ENCODE data around the gene KLF13. TPM values are rescaled to one million over a fixed set of nuclear protein-coding genes. Genes with fewer than 3 reads are reported as not detected.

KLF13 gene
- total RNA-seq, 2 experiments from 2014 or later: 112 to 120 TPM

GRCh38 chr15:31327669-31328427 lies 1.2 kb downstream of the KLF13 start:
- ChIA-PET CTCF (interaction anchor here (1.1 to 3.1 kb wide), 2 partner anchors 160 to 162 kb away, joined by 6 to 12 read pairs; no protein-coding TSS in a partner anchor), POLR2A (interaction anchor here (0.6 to 5.6 kb wide), 5 partner anchors 14 to 155 kb away, joined by 4 to 50 read pairs (median 4); no protein-coding TSS in a partner anchor)

GRCh38 chr15:31328428-31328968 lies 1.9 kb downstream of the KLF13 start:
- ChIA-PET CTCF (interaction anchor here (0.8 to 1.1 kb wide), 3 partner anchors 14 to 160 kb away, joined by 3 to 6 read pairs (median 4); no protein-coding TSS in a partner anchor), POLR2A (interaction anchor here (0.6 to 5.6 kb wide), 8 partner anchors 13 to 154 kb away, joined by 3 to 50 read pairs (median 4); no protein-coding TSS in a partner anchor)

- ChIA-PET POLR2A (interaction anchor here (0.6 to 5.6 kb wide), 9 partner anchors 12 to 154 kb away, joined by 3 to 50 read pairs (median 4); no protein-coding TSS in a partner anchor), CTCF (interaction anchor here (0.6 to 1.3 kb wide), 5 partner anchors 13 to 159 kb away, joined by 3 to 6 read pairs (median 4); no protein-coding TSS in a partner anchor)
Observed at GRCh38 chr15:31328969-31329639, 2.5 kb downstream of the KLF13 start.

GRCh38 chr15:31329640-31330010 lies 3.0 kb downstream of the KLF13 start:
- ChIA-PET CTCF (interaction anchor here (0.6 to 1.3 kb wide), 3 partner anchors 16 to 111 kb away, joined by 3 to 4 read pairs (median 3); no protein-coding TSS in a partner anchor), POLR2A (interaction anchor here (1.2 to 5.6 kb wide), 2 partner anchors 21 to 107 kb away, joined by 3 to 50 read pairs; no protein-coding TSS in a partner anchor)

- POLR2A ChIA-PET: interaction anchor here (1.2 to 5.6 kb wide), 2 partner anchors 20 to 106 kb away, joined by 3 to 50 read pairs; no protein-coding TSS in a partner anchor
- CTCF ChIA-PET: interaction anchor here (0.7 to 1.3 kb wide), 2 partner anchors 16 to 107 kb away, joined by 3 to 4 read pairs; no protein-coding TSS in a partner anchor
Observed at GRCh38 chr15:31330111-31330785, 3.6 kb downstream of the KLF13 start.

GRCh38 chr15:31330836-31331235 lies 4.2 kb downstream of the KLF13 start:
- ChIA-PET CTCF (interaction anchor here (1.3 kb wide), 1 partner anchor 15 kb away, joined by 4 read pairs; no protein-coding TSS in a partner anchor), POLR2A (no interaction called here)

GRCh38 chr15:31331389-31331788 lies 4.8 kb downstream of the KLF13 start:
- CTCF ChIA-PET: no interaction called here
- POLR2A ChIA-PET: no interaction called here

- ChIA-PET CTCF (interaction anchor here (1.0 to 1.2 kb wide), 2 partner anchors 28 to 156 kb away, joined by 3 read pairs; no protein-coding TSS in a partner anchor), POLR2A (interaction anchor here (0.8 to 1.2 kb wide), 2 partner anchors 8 to 103 kb away, joined by 3 read pairs; no protein-coding TSS in a partner anchor)
Observed at GRCh38 chr15:31332020-31332680, 5.5 kb downstream of the KLF13 start.

GRCh38 chr15:31332681-31333071 lies 6.0 kb downstream of the KLF13 start:
- CTCF ChIA-PET: interaction anchor here (1.0 to 1.5 kb wide), 3 partner anchors 27 to 156 kb away, joined by 3 read pairs; no protein-coding TSS in a partner anchor
- POLR2A ChIA-PET: interaction anchor here (1.2 kb wide), 1 partner anchor 103 kb away, joined by 3 read pairs; no protein-coding TSS in a partner anchor

GRCh38 chr15:31333119-31333518 lies 6.5 kb downstream of the KLF13 start:
- CTCF ChIA-PET: interaction anchor here (1.0 to 1.5 kb wide), 3 partner anchors 27 to 155 kb away, joined by 3 read pairs; no protein-coding TSS in a partner anchor

GRCh38 chr15:31333820-31334219 lies 7.2 kb downstream of the KLF13 start:
- ChIA-PET CTCF (interaction anchor here (1.5 kb wide), 1 partner anchor 119 kb away, joined by 3 read pairs; no protein-coding TSS in a partner anchor), POLR2A (no interaction called here)

More at GRCh38 chr15:31333119-31333518, 6.5 kb downstream of the KLF13 start:
- POLR2A ChIA-PET: interaction anchor here (0.6 to 1.2 kb wide), 2 partner anchors 31 to 102 kb away, joined by 3 to 4 read pairs; no protein-coding TSS in a partner anchor

- CTCF ChIA-PET: interaction anchor here (0.6 to 1.6 kb wide), 3 partner anchors 11 to 46 kb away, joined by 3 read pairs; no protein-coding TSS in a partner anchor
- POLR2A ChIA-PET: no interaction called here
Observed at GRCh38 chr15:31335989-31336592, 9.5 kb downstream of the KLF13 start.

- CTCF ChIA-PET: interaction anchor here (0.6 kb wide), 1 partner anchor 46 kb away, joined by 3 read pairs; no protein-coding TSS in a partner anchor
- POLR2A ChIA-PET: no interaction called here
Observed at GRCh38 chr15:31336593-31337295, 10.1 kb downstream of the KLF13 start.

GRCh38 chr15:31337352-31338031 lies 10.9 kb downstream of the KLF13 start:
- ChIA-PET POLR2A (no interaction called here), CTCF (no interaction called here)

- ChIA-PET CTCF (no interaction called here), POLR2A (interaction anchor here (0.9 to 1.2 kb wide), 2 partner anchors 9 to 15 kb away, joined by 3 to 4 read pairs; no protein-coding TSS in a partner anchor)
Observed at GRCh38 chr15:31338318-31338878, 11.8 kb downstream of the KLF13 start.

Measured in activated CD8-positive, alpha-beta memory T cell treated with anti-CD3 and anti-CD28 coated beads for 36 hours (primary cell).